K562 (cell line): ENCODE results near the gene SLC6A9. TPM values are rescaled to one million over a fixed set of nuclear protein-coding genes. Genes with fewer than 3 reads are reported as not detected.

Experiments
- ATAC-seq: fragments of 200-7000 bp; cut with Tn5 transposase; 3 replicates; pipeline ENCODE4 v1.9.1; 2020; ENCODE audit warnings: moderate library complexity
- BruUV-seq: library from RNA; stranded (reverse); fragments of 400-500 nt; replicated peaks from 2 replicates; lab custom pipeline; 2021; lab: Mats Ljungman, UMichigan
- CTCF ChIA-PET: fragments of 300-600 bp; formaldehyde crosslinking; extraction: SDS; loops from one replicate; lab custom pipeline; 2021; ENCODE audit warnings: low intra/inter-chr PET ratio; lab: Yijun Ruan, JAX
- POLR2A ChIA-PET: fragments of 300-600, 350-650 bp; sonication (Branson Sonifier 250); formaldehyde crosslinking; extraction: SDS; loops from one replicate; lab custom pipeline; 2021; ENCODE audit warnings: antibody characterized with exemption, inconsistent platforms; lab: Yijun Ruan, JAX
- DNase-seq, 4 experiments: peaks; one replicate each; pipeline versions ENCODE4 v3.0.0 to v3.0.0-alpha.2; 2011 to 2018; ENCODE audit warnings: low spot score in 3 of 4, mixed read lengths in 3 of 4; ENCODE audit errors: extremely low read depth in 1 of 4
- FAIRE-seq: peaks from 2 replicates; lab custom pipeline; 2011; peaks lifted over from hg19 to GRCh38; lab: Jason Lieb, UNC
- H2AFZ ChIP-seq: 2 replicates; pipeline ENCODE4 v1.6.0; 2011; ENCODE audit warnings: low read depth, low read length, control low read depth, inconsistent platforms
- H3K27ac ChIP-seq: fragments of 200-600 bp; 3 replicates; pipeline ENCODE4 v1.8.0; 2011; ENCODE audit warnings: low read depth, mild to moderate bottlenecking, control low read depth, inconsistent platforms, low read length, moderate library complexity, mixed read lengths; ENCODE audit errors: extremely low read depth
- H3K27me3 ChIP-seq, 2 experiments: fragments of 300-600 bp in 1 of 2; 2 replicates in 1 of 2; 3 replicates in 1 of 2; pipeline versions ENCODE4 v1.6.0 to v1.8.0; 2011; ENCODE audit warnings: inconsistent platforms in 2 of 2, low read length in 2 of 2, mild to moderate bottlenecking in 1 of 2, mixed read lengths in 1 of 2, moderate library complexity in 1 of 2; ENCODE audit not compliant: control insufficient read depth in 2 of 2, insufficient read depth in 2 of 2
- H3K36me3 ChIP-seq: fragments of 300-600 bp; 3 replicates; pipeline ENCODE4 v1.8.0; 2011; ENCODE audit warnings: mild to moderate bottlenecking, low read length, inconsistent platforms; ENCODE audit not compliant: control insufficient read depth, insufficient read depth
- H3K4me1 ChIP-seq, 2 experiments: fragments of 200-600 bp in 1 of 2; replicated peaks in 1 of 2; 2 replicates in 1 of 2; 3 replicates in 1 of 2; pipeline versions ENCODE4 v1.5.1 to v1.8.0; 2011; ENCODE audit warnings: inconsistent platforms in 2 of 2, low read length in 2 of 2, mild to moderate bottlenecking in 1 of 2, mixed read lengths in 1 of 2, moderate library complexity in 1 of 2; ENCODE audit not compliant: control insufficient read depth in 2 of 2, insufficient read depth in 2 of 2
- H3K4me2 ChIP-seq: 2 replicates; pipeline ENCODE4 v1.6.1; 2011; ENCODE audit warnings: low read length, control low read depth, inconsistent platforms, mixed read lengths; ENCODE audit not compliant: insufficient read depth
- H3K4me3 ChIP-seq: fragments of 200-600 bp; sonication (generic), shearing (Covaris generic); 2 replicates; pipeline ENCODE4 v1.5.1; 2016; ENCODE audit warnings: control low read depth, inconsistent platforms
- H3K79me2 ChIP-seq: fragments of 200-600 bp; 3 replicates; pipeline ENCODE4 v1.8.0; 2011; ENCODE audit warnings: low read length, inconsistent platforms; ENCODE audit not compliant: control insufficient read depth, insufficient read depth
- H3K9ac ChIP-seq, 2 experiments: 2 replicates each; pipeline versions ENCODE4 v1.6.0 to v1.6.1; 2011; ENCODE audit warnings: low read depth in 2 of 2, low read length in 2 of 2, control low read depth in 1 of 2, inconsistent platforms in 1 of 2, mild to moderate bottlenecking in 1 of 2, mixed read lengths in 1 of 2; ENCODE audit not compliant: insufficient read depth in 1 of 2
- H3K9me1 ChIP-seq: one replicate; pipeline ENCODE4 v1.6.0; 2011; ENCODE audit warnings: inconsistent platforms, mild to moderate bottlenecking, low read length, moderate library complexity; ENCODE audit not compliant: control insufficient read depth, insufficient read depth
- H3K9me3 ChIP-seq: replicated peaks from 2 replicates; pipeline ENCODE4 v1.5.1; 2011; ENCODE audit warnings: low read depth, low read length, inconsistent platforms; ENCODE audit not compliant: control insufficient read depth, insufficient read depth
- H4K20me1 ChIP-seq: replicated peaks from 2 replicates; pipeline ENCODE4 v1.6.1; 2011; ENCODE audit warnings: low read length, inconsistent platforms, mixed read lengths; ENCODE audit not compliant: control insufficient read depth, insufficient read depth
- MCM3 ChIP-seq: fragments of 450-650 bp; IDR thresholded peaks from 2 replicates; pipeline ENCODE4 v1.6.1; 2016
- PHTF2 ChIP-seq: fragments of 250-450 bp; sonication (Bioruptor Pico); IDR thresholded peaks from 2 replicates; pipeline ENCODE4 v1.5.0; 2021; ENCODE audit warnings: mild to moderate bottlenecking
- WGBS: fragments of 100-300 bp; shearing (Covaris generic); methylation state at CpG from one replicate; pipeline ENCODE4 v1.1.6; 2016; ENCODE audit warnings: low coverage, mixed read lengths; ENCODE audit not compliant: insufficient coverage; ENCODE audit errors: missing lambda C conversion rate; 5-methylcytosine and 5-hydroxymethylcytosine counted together
- in situ Hi-C: fragments of 300-500 bp; cut with MboI; formaldehyde crosslinking; loops from 4 replicates; pipeline ENCODE4 v1.15.0; 2018; ENCODE audit warnings: inconsistent platforms, mixed read lengths
- intact Hi-C: fragments of 100-400 bp; cut with micrococcal nuclease; formaldehyde crosslinking; loops from 2 replicates; pipeline ENCODE4 v1.14.2; 2022
- polyA plus RNA-seq, 8 experiments: library from polyadenylated mRNA; depleted of rRNA in 4 of 8; stranded (reverse) in 5 of 8; unstranded in 3 of 8; fragments of >200 nt; fragmentation: Nextera tagmentation in 2 of 8; fragmentation: Illumina TruSeq in 1 of 8; extraction: Ambion mirVana in 2 of 8; extraction: Trizol in 1 of 8; gene quantifications; 2 replicates each; pipeline versions ENCODE4 v1.2.1 to v1.2.3, GENCODE V29; 2011 to 2014; ENCODE audit warnings: inconsistent platforms in 1 of 8, missing spikeins in 1 of 8
- total RNA-seq, 7 experiments: library from RNA; depleted of rRNA in 6 of 7; stranded (reverse); fragments of >200 nt in 6 of 7; fragmentation: Illumina TruSeq in 2 of 7; extraction: Trizol in 2 of 7; gene quantifications; 2 replicates each; pipeline versions ENCODE4 v1.2.1 to v1.2.3, GENCODE V29; 2011 to 2021; ENCODE audit warnings: low replicate concordance in 1 of 7
- TF ChIP-seq, protein P1 (sequence below): fragments of 450-650 bp; IDR thresholded peaks from 2 replicates; pipeline ENCODE4 v1.6.1; 2018; ENCODE audit not compliant: partially characterized antibody
- TF ChIP-seq, protein P2 (sequence below): fragments of 450-650 bp; IDR thresholded peaks from 2 replicates; pipeline ENCODE4 v1.6.1; 2016; ENCODE audit warnings: borderline replicate concordance
- TF ChIP-seq, protein P3 (sequence below), 3 experiments: IDR thresholded peaks in 2 of 3; conservative IDR thresholded peaks in 1 of 3; 2 replicates each; pipeline ENCODE4 v1.5.1; 2011 to 2012; ENCODE audit warnings: low read length in 3 of 3, mild to moderate bottlenecking in 3 of 3, control low read depth in 2 of 3, improper control_type of control experiment in 1 of 3, inconsistent platforms in 1 of 3, low read depth in 1 of 3, mixed read lengths in 1 of 3, moderate library complexity in 1 of 3; ENCODE audit not compliant: insufficient read depth in 2 of 3

The SLC6A9 gene
- total and polyA plus RNA-seq, 9 of the 15 experiments (the other 6 are each of a cell fraction or from before 2014, with no cell fraction given): 0.17 to 18.7 (median 2.9) TPM

- WGBS: 5% methylated on average over 5 of the region's 5 CpGs
- Histone ChIP-seq H3K9me3 (no peaks in the 10 kb centered on the region), H3K27ac (no peak overlapping the region), H4K20me1 (no peaks in the 10 kb centered on the region), H3K79me2 (no peaks in the 10 kb centered on the region), H3K36me3 (no peaks in the 10 kb centered on the region), H3K9me1 (no peaks in the 10 kb centered on the region), H3K4me2 (no peak overlapping the region), H2AFZ (no peak overlapping the region), H3K4me1 (no peaks in the 10 kb centered on the region; a peak in 1 of 5 replicates), H3K4me3 (no peak overlapping the region), H3K9ac (no peak overlapping the region), H3K27me3 (peaks cover 4 to 9% of the 10 kb centered on the region in 2 experiments; a peak in 4 of 5 replicates)
- FAIRE-seq: peak; percentile 11
- CTCF ChIA-PET: no interaction called here
- DNase-seq: no peak
- intact Hi-C loops: no loop called here
- no peak for TF ChIP-seq MCM3
- TF ChIP-seq, protein P1, sequence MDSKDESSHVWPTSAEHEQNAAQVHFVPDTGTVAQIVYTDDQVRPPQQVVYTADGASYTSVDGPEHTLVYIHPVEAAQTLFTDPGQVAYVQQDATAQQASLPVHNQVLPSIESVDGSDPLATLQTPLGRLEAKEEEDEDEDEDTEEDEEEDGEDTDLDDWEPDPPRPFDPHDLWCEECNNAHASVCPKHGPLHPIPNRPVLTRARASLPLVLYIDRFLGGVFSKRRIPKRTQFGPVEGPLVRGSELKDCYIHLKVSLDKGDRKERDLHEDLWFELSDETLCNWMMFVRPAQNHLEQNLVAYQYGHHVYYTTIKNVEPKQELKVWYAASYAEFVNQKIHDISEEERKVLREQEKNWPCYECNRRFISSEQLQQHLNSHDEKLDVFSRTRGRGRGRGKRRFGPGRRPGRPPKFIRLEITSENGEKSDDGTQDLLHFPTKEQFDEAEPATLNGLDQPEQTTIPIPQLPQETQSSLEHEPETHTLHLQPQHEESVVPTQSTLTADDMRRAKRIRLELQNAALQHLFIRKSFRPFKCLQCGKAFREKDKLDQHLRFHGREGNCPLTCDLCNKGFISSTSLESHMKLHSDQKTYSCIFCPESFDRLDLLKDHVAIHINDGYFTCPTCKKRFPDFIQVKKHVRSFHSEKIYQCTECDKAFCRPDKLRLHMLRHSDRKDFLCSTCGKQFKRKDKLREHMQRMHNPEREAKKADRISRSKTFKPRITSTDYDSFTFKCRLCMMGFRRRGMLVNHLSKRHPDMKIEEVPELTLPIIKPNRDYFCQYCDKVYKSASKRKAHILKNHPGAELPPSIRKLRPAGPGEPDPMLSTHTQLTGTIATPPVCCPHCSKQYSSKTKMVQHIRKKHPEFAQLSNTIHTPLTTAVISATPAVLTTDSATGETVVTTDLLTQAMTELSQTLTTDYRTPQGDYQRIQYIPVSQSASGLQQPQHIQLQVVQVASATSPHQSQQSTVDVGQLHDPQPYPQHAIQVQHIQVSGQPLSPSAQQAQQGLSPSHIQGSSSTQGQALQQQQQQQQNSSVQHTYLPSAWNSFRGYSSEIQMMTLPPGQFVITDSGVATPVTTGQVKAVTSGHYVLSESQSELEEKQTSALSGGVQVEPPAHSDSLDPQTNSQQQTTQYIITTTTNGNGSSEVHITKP: peak; percentile 38
- TF ChIP-seq PHTF2 (CRISPR knock-in tag): no peak
- TF ChIP-seq, protein P2, sequence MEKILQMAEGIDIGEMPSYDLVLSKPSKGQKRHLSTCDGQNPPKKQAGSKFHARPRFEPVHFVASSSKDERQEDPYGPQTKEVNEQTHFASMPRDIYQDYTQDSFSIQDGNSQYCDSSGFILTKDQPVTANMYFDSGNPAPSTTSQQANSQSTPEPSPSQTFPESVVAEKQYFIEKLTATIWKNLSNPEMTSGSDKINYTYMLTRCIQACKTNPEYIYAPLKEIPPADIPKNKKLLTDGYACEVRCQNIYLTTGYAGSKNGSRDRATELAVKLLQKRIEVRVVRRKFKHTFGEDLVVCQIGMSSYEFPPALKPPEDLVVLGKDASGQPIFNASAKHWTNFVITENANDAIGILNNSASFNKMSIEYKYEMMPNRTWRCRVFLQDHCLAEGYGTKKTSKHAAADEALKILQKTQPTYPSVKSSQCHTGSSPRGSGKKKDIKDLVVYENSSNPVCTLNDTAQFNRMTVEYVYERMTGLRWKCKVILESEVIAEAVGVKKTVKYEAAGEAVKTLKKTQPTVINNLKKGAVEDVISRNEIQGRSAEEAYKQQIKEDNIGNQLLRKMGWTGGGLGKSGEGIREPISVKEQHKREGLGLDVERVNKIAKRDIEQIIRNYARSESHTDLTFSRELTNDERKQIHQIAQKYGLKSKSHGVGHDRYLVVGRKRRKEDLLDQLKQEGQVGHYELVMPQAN: no peak
- TF ChIP-seq, protein P3, sequence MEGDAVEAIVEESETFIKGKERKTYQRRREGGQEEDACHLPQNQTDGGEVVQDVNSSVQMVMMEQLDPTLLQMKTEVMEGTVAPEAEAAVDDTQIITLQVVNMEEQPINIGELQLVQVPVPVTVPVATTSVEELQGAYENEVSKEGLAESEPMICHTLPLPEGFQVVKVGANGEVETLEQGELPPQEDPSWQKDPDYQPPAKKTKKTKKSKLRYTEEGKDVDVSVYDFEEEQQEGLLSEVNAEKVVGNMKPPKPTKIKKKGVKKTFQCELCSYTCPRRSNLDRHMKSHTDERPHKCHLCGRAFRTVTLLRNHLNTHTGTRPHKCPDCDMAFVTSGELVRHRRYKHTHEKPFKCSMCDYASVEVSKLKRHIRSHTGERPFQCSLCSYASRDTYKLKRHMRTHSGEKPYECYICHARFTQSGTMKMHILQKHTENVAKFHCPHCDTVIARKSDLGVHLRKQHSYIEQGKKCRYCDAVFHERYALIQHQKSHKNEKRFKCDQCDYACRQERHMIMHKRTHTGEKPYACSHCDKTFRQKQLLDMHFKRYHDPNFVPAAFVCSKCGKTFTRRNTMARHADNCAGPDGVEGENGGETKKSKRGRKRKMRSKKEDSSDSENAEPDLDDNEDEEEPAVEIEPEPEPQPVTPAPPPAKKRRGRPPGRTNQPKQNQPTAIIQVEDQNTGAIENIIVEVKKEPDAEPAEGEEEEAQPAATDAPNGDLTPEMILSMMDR (IDR thresholded peaks at IDR 0.05 in 2 of 3, conservative IDR thresholded peaks at IDR 0.05 in 1 of 3; ENCODE audit: insufficient read depth in 2 of 3, low read depth in 1 of 3, low read length in 3 of 3): no peak
- POLR2A ChIA-PET: interaction anchor here (0.6 to 1.6 kb wide), 3 partner anchors 58 to 436 kb away, joined by 3 read pairs; no protein-coding TSS in a partner anchor
- ATAC-seq: no peak
- BruUV-seq: no TSS peak
- in situ Hi-C loops: no loop called here
These were observed 31.5 kb upstream of the SLC6A9 start for GRCh38 chr1:44062656-44063179.
